Glutamatergic neuron (in vitro differentiated cells): ENCODE results near the gene ACP4. TPM values are rescaled to one million over a fixed set of nuclear protein-coding genes. Genes with fewer than 3 reads are reported as not detected.

Source experiments
- DNase-seq: peaks from one replicate; pipeline ENCODE4 v3.0.0; 2022
- H3K27ac Mint-ChIP-seq: one replicate; pipeline ENCODE4 v1.8.0; 2020; ENCODE audit warnings: mild to moderate bottlenecking, mixed read lengths, inconsistent platforms; ENCODE audit not compliant: unreplicated experiment
- H3K27me3 Mint-ChIP-seq: one replicate; pipeline ENCODE4 v1.8.0; 2020; ENCODE audit warnings: mild to moderate bottlenecking, moderate library complexity, mixed read lengths, inconsistent platforms; ENCODE audit not compliant: unreplicated experiment
- H3K36me3 Mint-ChIP-seq: one replicate; pipeline ENCODE4 v1.8.0; 2020; ENCODE audit warnings: mild to moderate bottlenecking, mixed read lengths, inconsistent platforms; ENCODE audit not compliant: unreplicated experiment
- H3K4me1 Mint-ChIP-seq: one replicate; pipeline ENCODE4 v1.8.0; 2020; ENCODE audit warnings: mild to moderate bottlenecking, low read depth, mixed read lengths, inconsistent platforms; ENCODE audit not compliant: unreplicated experiment
- H3K4me3 Mint-ChIP-seq: one replicate; pipeline ENCODE4 v1.8.0; 2020; ENCODE audit warnings: mild to moderate bottlenecking, mixed read lengths, inconsistent platforms; ENCODE audit not compliant: unreplicated experiment
- H3K9me3 Mint-ChIP-seq: one replicate; pipeline ENCODE4 v1.8.0; 2020; ENCODE audit warnings: mild to moderate bottlenecking, moderate library complexity, mixed read lengths, inconsistent platforms; ENCODE audit not compliant: unreplicated experiment
- total RNA-seq: library from RNA; stranded (reverse); fragmentation: NEBNext Ultra II Directional; extraction: Animal tissue kit (Norgen Biotek cat#: 25700); gene quantifications from one replicate; pipeline ENCODE4 v1.2.1, GENCODE V29; 2021; ENCODE audit not compliant: unreplicated experiment
- TF ChIP-seq, protein P1 (sequence below): fragments of 200-600 bp; sonication (generic); IDR thresholded peaks from one replicate; pipeline ENCODE4 v1.5.0; 2021; ENCODE audit not compliant: partially characterized antibody, unreplicated experiment

Gene ACP4
- total RNA-seq, 1 donor from 2014 or later: not detected

DNA sequence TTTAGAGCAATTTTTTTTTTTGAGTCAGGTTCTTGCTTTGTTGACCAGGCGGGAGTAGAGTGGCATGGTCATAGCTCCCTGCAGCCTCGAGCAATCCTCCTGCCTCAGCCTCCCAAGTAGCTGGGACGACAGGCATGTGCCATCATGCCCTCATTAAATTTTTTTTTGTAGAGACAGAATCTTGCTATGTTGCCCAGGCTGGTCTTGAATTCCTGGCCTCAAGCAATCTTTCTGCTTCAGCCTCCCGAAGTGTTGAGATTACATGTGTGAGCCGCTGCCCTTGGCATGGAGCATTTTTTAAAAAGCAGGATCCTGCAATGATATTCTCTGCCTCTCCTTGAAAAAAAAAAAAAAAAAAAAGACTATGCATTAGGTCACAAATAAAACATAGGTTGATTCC lies 14.1 kb upstream of the ACP4 start:
- Mint-ChIP-seq H3K27me3 (peaks cover 17% of the 10 kb centered on the region), H3K4me1 (peaks cover 20% of the 10 kb centered on the region), H3K36me3 (peaks cover 5% of the 10 kb centered on the region), H3K9me3 (peaks cover 10% of the 10 kb centered on the region), H3K4me3 (no peak overlapping the region), H3K27ac (no peak overlapping the region)
- DNase-seq: no peak
- TF ChIP-seq, protein P1, sequence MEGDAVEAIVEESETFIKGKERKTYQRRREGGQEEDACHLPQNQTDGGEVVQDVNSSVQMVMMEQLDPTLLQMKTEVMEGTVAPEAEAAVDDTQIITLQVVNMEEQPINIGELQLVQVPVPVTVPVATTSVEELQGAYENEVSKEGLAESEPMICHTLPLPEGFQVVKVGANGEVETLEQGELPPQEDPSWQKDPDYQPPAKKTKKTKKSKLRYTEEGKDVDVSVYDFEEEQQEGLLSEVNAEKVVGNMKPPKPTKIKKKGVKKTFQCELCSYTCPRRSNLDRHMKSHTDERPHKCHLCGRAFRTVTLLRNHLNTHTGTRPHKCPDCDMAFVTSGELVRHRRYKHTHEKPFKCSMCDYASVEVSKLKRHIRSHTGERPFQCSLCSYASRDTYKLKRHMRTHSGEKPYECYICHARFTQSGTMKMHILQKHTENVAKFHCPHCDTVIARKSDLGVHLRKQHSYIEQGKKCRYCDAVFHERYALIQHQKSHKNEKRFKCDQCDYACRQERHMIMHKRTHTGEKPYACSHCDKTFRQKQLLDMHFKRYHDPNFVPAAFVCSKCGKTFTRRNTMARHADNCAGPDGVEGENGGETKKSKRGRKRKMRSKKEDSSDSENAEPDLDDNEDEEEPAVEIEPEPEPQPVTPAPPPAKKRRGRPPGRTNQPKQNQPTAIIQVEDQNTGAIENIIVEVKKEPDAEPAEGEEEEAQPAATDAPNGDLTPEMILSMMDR: no peak

DNA sequence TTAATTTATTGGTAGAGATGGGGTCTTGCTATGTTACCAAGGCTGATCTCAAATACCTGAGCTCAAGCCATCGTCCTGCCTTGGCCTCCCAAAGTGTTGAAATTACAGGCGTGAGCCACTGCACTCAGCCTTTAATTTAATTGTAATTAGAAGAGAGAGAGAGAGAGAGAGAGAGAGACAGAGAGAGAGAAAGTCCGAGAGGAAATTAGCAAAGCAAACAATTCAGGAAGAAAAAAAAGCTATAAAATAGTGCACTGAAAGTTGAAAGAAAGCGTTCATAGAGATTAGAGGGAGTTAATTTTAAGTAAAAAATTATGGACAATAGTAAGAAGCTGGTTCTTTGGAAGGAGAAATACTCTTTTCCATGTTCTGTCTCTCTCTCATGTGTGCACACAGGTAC lies 13.0 kb upstream of the ACP4 start:
- peaks cover 5% of the 10 kb centered on the region for H3K36me3 Mint-ChIP-seq

DNA sequence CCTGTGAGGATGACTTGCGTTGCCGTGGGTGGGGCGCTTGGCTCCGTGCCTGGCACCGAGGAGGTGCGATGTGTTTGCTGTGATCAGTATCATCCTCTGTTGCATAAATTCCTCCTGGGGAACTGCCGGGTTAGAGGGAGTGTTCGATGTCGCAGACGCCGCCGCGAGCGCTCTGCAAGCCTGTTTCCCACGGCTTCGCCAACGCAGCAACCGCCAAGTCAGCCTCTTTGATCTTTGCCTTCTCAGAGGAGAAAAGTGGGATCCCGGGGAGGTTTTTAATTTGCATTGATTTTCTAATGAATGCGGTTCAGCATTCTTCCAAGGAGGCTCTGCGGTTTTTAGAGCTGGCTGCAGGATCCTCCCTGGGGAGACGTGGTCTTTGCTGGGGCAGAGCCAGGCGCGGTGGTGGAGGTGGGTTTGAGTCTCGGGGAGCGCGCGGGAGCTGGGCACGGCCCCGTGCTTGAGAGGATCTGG lies 12.3 kb upstream of the ACP4 start:
- Mint-ChIP-seq H3K4me3 (peak overlapping the region; percentile 67), H3K9me3 (peaks cover 11% of the 10 kb centered on the region), H3K27me3 (peaks cover 17% of the 10 kb centered on the region), H3K4me1 (peaks cover 21% of the 10 kb centered on the region), H3K36me3 (peaks cover 5% of the 10 kb centered on the region), H3K27ac (no peak overlapping the region)
- DNase-seq: peak; percentile 64
- TF ChIP-seq, protein P1: no peak

More for the DNA sequence above, 13.0 kb upstream of the ACP4 start:
- DNase-seq: no peak
- TF ChIP-seq, protein P1: no peak
- Mint-ChIP-seq H3K27me3 (peaks cover 17% of the 10 kb centered on the region), H3K4me3 (peak overlapping the region; percentile 64), H3K9me3 (peaks cover 11% of the 10 kb centered on the region), H3K27ac (no peak overlapping the region), H3K4me1 (peaks cover 21% of the 10 kb centered on the region)

DNA sequence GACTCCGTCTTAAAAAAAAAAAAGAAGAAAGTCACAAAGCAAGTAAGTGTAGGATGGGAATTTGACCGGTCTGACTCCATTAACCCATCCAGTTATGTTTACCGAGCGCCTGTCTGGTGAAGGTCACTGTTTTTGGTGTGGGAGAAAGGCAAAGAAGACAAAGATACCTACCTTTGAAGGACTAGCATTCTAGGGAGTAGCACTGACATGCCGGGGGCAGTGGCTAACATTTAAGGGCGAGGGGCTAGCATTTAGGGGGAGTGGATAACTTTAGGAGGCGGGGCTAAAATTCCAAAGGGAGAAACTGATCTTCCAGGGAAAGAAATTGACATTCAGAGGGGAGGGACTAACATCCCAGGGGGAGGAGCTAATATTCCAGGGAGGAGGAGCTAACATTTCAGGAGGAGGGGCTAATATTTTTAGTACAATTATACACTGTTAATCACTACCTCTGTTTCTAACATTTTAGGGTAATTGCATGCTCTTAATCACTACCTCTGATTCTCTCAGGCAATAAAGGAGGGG lies 11.2 kb upstream of the ACP4 start:
- Mint-ChIP-seq H3K9me3 (peaks cover 11% of the 10 kb centered on the region), H3K27ac (peak overlapping the region; percentile 26), H3K36me3 (peaks cover 5% of the 10 kb centered on the region), H3K4me3 (peak overlapping the region; percentile 18), H3K4me1 (peaks cover 21% of the 10 kb centered on the region), H3K27me3 (peaks cover 17% of the 10 kb centered on the region)
- DNase-seq: no peak
- TF ChIP-seq, protein P1: no peak
